Sigmoid colon (tissue), 7 donors: ENCODE results near the gene PDE5A. TPM values are rescaled to one million over a fixed set of nuclear protein-coding genes. Genes with fewer than 3 reads are reported as not detected.

Source experiments
- DNase-seq: peaks from one replicate; pipeline ENCODE4 v3.0.0-alpha.2; 2019
- H3K27ac ChIP-seq, 4 donors: fragments of 200-600 bp; sonication (generic); one replicate each; pipeline ENCODE4 v1.5.1; 2016 to 2019; ENCODE audit warnings: mild to moderate bottlenecking in 1 of 4
- H3K27me3 ChIP-seq, 3 donors: fragments of 200-600 bp; sonication (generic); one replicate each; pipeline ENCODE4 v1.5.1; 2019; ENCODE audit warnings: mild to moderate bottlenecking in 1 of 3
- H3K36me3 ChIP-seq, 4 donors: fragments of 200-600 bp; sonication (generic); one replicate each; pipeline ENCODE4 v1.5.1; 2016 to 2019
- H3K4me1 ChIP-seq, 4 donors: fragments of 200-600 bp; sonication (generic); one replicate each; pipeline ENCODE4 v1.5.1; 2017 to 2019
- H3K4me3 ChIP-seq, 4 donors: fragments of 200-600 bp; sonication (generic); one replicate each; pipeline ENCODE4 v1.5.1; 2017 to 2019; ENCODE audit warnings: mild to moderate bottlenecking in 2 of 4, moderate library complexity in 1 of 4
- H3K9me3 ChIP-seq, 4 donors: fragments of 200-600 bp in 3 of 4; sonication (generic) in 3 of 4; one replicate each; pipeline versions ENCODE4 v1.5.1 to v1.6.1; 2013 to 2019
- CTCF ChIP-seq, 4 experiments: fragments of 450-650 bp in 3 of 4; fragments of 200-600 bp in 1 of 4; IDR thresholded peaks; one replicate each; pipeline ENCODE4 v1.5.1; 2016 to 2019; ENCODE audit warnings: antibody characterized with exemption in 4 of 4, mild to moderate bottlenecking in 3 of 4, moderate library complexity in 2 of 4
- EP300 ChIP-seq, 4 donors: sonication (generic); formaldehyde crosslinking; IDR thresholded peaks; one replicate each; pipeline ENCODE4 v1.6.1; 2017; ENCODE audit warnings: antibody characterized with exemption in 4 of 4
- POLR2A ChIP-seq, 2 donors: fragments of 450-650 bp; IDR thresholded peaks; one replicate each; pipeline ENCODE4 v1.6.1; 2016; ENCODE audit warnings: antibody characterized with exemption in 2 of 2, mild to moderate bottlenecking in 2 of 2, moderate library complexity in 2 of 2
- POLR2AphosphoS5 ChIP-seq, 4 donors: sonication (generic); formaldehyde crosslinking; IDR thresholded peaks; one replicate each; pipeline ENCODE4 v1.6.1; 2017; ENCODE audit warnings: antibody characterized with exemption in 4 of 4
- WGBS, 2 donors: extraction: QIAGEN DNeasy Blood & Tissue Kit; methylation state at CpG; one replicate each; pipeline ENCODE4 v1.1.7; 2013; 5-methylcytosine and 5-hydroxymethylcytosine counted together
- intact Hi-C: fragments of 100-400 bp; cut with DNase I; formaldehyde crosslinking; loops from one replicate; pipeline ENCODE4 v1.15.1; 2023
- polyA plus RNA-seq, 3 donors: library from polyadenylated mRNA; stranded (reverse); fragments of 200-250 nt; gene quantifications; one replicate each; pipeline ENCODE4 v1.2.3, GENCODE V29; 2013
- total RNA-seq, 4 donors: library from RNA; depleted of rRNA; stranded (reverse); fragments of >200 nt; gene quantifications; one replicate each; pipeline ENCODE4 v1.1.0, GENCODE V29; 2016
- donor health status: healthy with polysubstance abuse.
- donor health status: Bipolar disorder and iron deficiency.
- donor health status: healthy.

PDE5A gene
- total and polyA plus RNA-seq, 7 donors: 5.5 to 209 (median 138) TPM

GRCh38 chr4:119501740-119502139 lies 126.9 kb downstream of the PDE5A start:
- no peak overlapping the region for H3K27ac ChIP-seq
- intact Hi-C loops: no loop called here

GRCh38 chr4:119498527-119498926 lies 130.1 kb downstream of the PDE5A start:
- peak in 1 of 4 donors; percentile 1 for TF ChIP-seq EP300 (IDR thresholded peaks at IDR 0.05)
- peak in 2 of 4 donors; percentile 27 to 28 for TF ChIP-seq POLR2AphosphoS5 (IDR thresholded peaks at IDR 0.05)
- no peak for TF ChIP-seq POLR2A (IDR thresholded peaks at IDR 0.05)
- WGBS, 2 donors: 80 to 81% methylated on average over 3 of the region's 3 CpGs

More at GRCh38 chr4:119501740-119502139, 126.9 kb downstream of the PDE5A start:
- Histone ChIP-seq H3K9me3 (no peaks in the 10 kb centered on the region), H3K4me3 (no peak overlapping the region), H3K36me3 (peaks cover 8 to 100% (median 39%) of the 10 kb centered on the region in 4 donors), H3K4me1 (peaks cover 0 to 19% (median 10%) of the 10 kb centered on the region in 4 donors), H3K27me3 (no peaks in the 10 kb centered on the region)
- WGBS, 2 donors: 83 to 89% methylated on average over 2 of the region's 2 CpGs
- no peak for TF ChIP-seq EP300 (IDR thresholded peaks at IDR 0.05)
- no peak for TF ChIP-seq CTCF (IDR thresholded peaks at IDR 0.05)
- TF ChIP-seq POLR2AphosphoS5 (IDR thresholded peaks at IDR 0.05): no peak
- TF ChIP-seq POLR2A (IDR thresholded peaks at IDR 0.05): no peak
- no peak for DNase-seq

GRCh38 chr4:119493886-119494285 lies 134.7 kb downstream of the PDE5A start:
- peaks cover 0 to 52% (median 6%) of the 10 kb centered on the region in 4 donors for H3K36me3 ChIP-seq
- TF ChIP-seq EP300 (IDR thresholded peaks at IDR 0.05): no peak
- no peak for TF ChIP-seq CTCF (IDR thresholded peaks at IDR 0.05)
- no peak for TF ChIP-seq POLR2AphosphoS5 (IDR thresholded peaks at IDR 0.05)
- no peak for TF ChIP-seq POLR2A (IDR thresholded peaks at IDR 0.05)
- WGBS, 2 donors: 96 to 98% methylated on average over 1 of the region's 1 CpG
- peaks cover 0 to 14% (median 6%) of the 10 kb centered on the region in 4 donors for H3K4me1 ChIP-seq
- no peak for DNase-seq
- H3K4me3 ChIP-seq: no peak overlapping the region
- H3K9me3 ChIP-seq: no peaks in the 10 kb centered on the region
- H3K27me3 ChIP-seq: no peaks in the 10 kb centered on the region
- no peak overlapping the region for H3K27ac ChIP-seq
- intact Hi-C loops: no loop called here

More at GRCh38 chr4:119498527-119498926, 130.1 kb downstream of the PDE5A start:
- DNase-seq: peak; percentile 75
- H3K4me3 ChIP-seq: no peak overlapping the region
- H3K36me3 ChIP-seq: peaks cover under 1 to 98% (median 26%) of the 10 kb centered on the region in 4 donors
- H3K27ac ChIP-seq: peak overlapping the region; percentile 42 to 68 (median 63)
- intact Hi-C loops: no loop called here
- peaks cover 0 to 17% (median 10%) of the 10 kb centered on the region in 4 donors for H3K4me1 ChIP-seq
- no peaks in the 10 kb centered on the region for H3K27me3 ChIP-seq
- no peaks in the 10 kb centered on the region for H3K9me3 ChIP-seq

GRCh38 chr4:119493419-119493818 lies 135.2 kb downstream of the PDE5A start:
- no peak overlapping the region for H3K4me3 ChIP-seq
- no peak for TF ChIP-seq CTCF (IDR thresholded peaks at IDR 0.05)
- no peak for TF ChIP-seq POLR2AphosphoS5 (IDR thresholded peaks at IDR 0.05)
- TF ChIP-seq POLR2A (IDR thresholded peaks at IDR 0.05): no peak
- no peak for TF ChIP-seq EP300 (IDR thresholded peaks at IDR 0.05)
- H3K27ac ChIP-seq: no peak overlapping the region
- intact Hi-C loops: no loop called here
- 69 to 89% methylated on average over 1 of the region's 1 CpG for WGBS, 2 donors
- H3K4me1 ChIP-seq: peaks cover 0 to 9% (median 1%) of the 10 kb centered on the region in 4 donors
- no peaks in the 10 kb centered on the region for H3K9me3 ChIP-seq
- no peak for DNase-seq
- H3K27me3 ChIP-seq: no peaks in the 10 kb centered on the region
- peaks cover 0 to 47% (median 6%) of the 10 kb centered on the region in 4 donors for H3K36me3 ChIP-seq

GRCh38 chr4:119490335-119490734 lies 138.3 kb downstream of the PDE5A start:
- DNase-seq: no peak
- intact Hi-C loops: no loop called here
- Histone ChIP-seq H3K9me3 (no peaks in the 10 kb centered on the region), H3K4me1 (peaks cover 0 to 4% (median 0%) of the 10 kb centered on the region in 4 donors), H3K27me3 (no peaks in the 10 kb centered on the region), H3K27ac (no peak overlapping the region), H3K4me3 (no peak overlapping the region), H3K36me3 (peaks cover 0 to 16% (median 4%) of the 10 kb centered on the region in 4 donors)
- 53 to 58% methylated on average over 3 of the region's 3 CpGs for WGBS, 2 donors
- no peak for TF ChIP-seq CTCF (IDR thresholded peaks at IDR 0.05)
- TF ChIP-seq POLR2AphosphoS5 (IDR thresholded peaks at IDR 0.05): no peak
- TF ChIP-seq EP300 (IDR thresholded peaks at IDR 0.05): no peak
- TF ChIP-seq POLR2A (IDR thresholded peaks at IDR 0.05): no peak
